ENCODE results near the gene RGS6. TPM values are rescaled to one million over a fixed set of nuclear protein-coding genes. Genes with fewer than 3 reads are reported as not detected.
A peak's percentile ranks its signal among the peaks of the same experiment; 100 is the strongest.

Gene RGS6
- total RNA-seq, 2 experiments from 2014 or later = 0.39 to 0.57 TPM

DNA sequence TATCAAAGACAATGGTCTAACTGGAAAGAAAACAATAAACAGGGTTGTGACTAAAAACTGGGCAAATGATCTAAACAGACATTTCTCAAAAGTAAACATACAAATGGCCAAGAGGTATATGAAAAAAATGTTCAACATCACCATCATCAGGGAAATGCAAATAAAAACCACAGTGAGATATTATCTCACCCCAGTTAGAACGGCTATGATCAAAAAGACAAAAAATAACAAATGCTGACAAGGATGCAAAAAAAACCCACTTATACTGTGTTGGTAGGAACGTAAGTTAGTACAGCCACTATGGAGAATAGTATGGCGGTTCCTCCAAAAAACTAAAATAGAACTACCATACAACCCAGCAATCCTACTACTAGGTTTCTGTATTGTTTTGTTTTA lies 470.1 kb downstream of the RGS6 start:
- no peak for ATAC-seq
- no peak for DNase-seq
- ChIA-PET POLR2A (no interaction called here), CTCF (no interaction called here)
- no peak overlapping the region for H3K4me3 Mint-ChIP-seq
- no peaks in the 10 kb centered on the region for H3K36me3 Mint-ChIP-seq (ENCODE audit: low read depth)
- no peaks in the 10 kb centered on the region for H3K9me3 Mint-ChIP-seq (ENCODE audit: low read depth)
- intact Hi-C loops (cut with DNase I, micrococcal nuclease) = no loop called here
- H3K4me1 Mint-ChIP-seq = peaks cover 12% of the 10 kb centered on the region
- no peak overlapping the region for H3K27ac Mint-ChIP-seq
- peaks cover 42% of the 10 kb centered on the region for H3K27me3 Mint-ChIP-seq

DNA sequence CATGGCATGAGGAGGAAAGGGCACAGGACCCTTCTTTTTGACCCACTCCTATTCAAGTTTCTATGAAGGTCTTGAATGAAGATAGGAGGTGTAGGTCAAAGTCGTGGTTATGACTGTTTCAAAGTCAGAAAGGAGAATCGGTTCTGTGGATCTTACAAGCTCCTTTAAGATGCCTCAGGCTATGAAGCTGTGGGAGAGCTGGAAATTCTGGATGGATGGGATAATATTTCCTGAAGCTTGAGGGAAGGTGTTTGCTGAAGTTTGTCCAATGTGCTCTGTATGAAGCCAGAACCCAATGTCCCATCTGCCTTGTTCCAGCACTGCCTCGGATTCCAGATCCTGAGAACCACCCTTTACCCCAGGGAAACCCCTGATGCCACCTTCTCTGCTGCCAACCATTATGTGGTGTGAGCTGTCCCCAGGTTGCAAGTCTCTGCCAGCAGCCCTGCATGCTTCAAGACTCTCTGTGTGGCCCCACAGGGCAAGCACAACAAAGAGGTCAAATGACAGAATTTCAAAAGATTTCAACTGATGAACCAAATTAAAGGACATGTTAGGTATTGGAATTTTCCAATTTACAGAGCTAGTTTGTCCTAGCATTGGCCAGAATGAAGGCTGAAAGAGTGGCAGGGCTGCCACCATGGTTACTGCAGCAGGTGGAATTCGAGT lies 472.0 kb downstream of the RGS6 start:
- H3K4me3 Mint-ChIP-seq = no peak overlapping the region
- ChIA-PET CTCF (no interaction called here), POLR2A (no interaction called here)
- H3K9me3 Mint-ChIP-seq (ENCODE audit: low read depth) = peaks cover 1% of the 10 kb centered on the region
- no peak overlapping the region for H3K27ac Mint-ChIP-seq
- peaks cover 39% of the 10 kb centered on the region for H3K27me3 Mint-ChIP-seq
- no peaks in the 10 kb centered on the region for H3K36me3 Mint-ChIP-seq (ENCODE audit: low read depth)
- intact Hi-C loops (cut with DNase I, micrococcal nuclease) = no loop called here
- peaks cover 12% of the 10 kb centered on the region for H3K4me1 Mint-ChIP-seq
- no peak for DNase-seq
- ATAC-seq = no peak

DNA sequence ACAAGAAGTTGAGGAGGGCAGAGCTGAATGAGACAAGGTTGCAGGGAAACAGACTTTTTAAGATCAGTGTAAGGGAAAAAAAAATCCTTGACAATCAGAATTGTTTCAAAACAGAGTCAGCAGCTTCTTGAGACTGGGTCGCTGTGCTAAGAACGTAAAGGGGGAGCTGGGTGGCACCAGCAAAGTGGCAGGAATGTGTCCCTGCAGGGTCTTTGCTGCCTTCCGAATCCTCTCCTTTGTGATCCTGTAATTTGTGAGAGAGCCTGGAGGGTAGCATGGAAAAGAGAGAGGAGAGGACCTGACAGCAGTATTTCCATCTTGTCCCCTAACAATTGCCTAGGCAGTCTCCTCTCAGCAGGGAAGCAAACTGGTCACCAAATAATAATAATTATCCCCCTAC lies 472.8 kb downstream of the RGS6 start:
- peaks cover 1% of the 10 kb centered on the region for H3K9me3 Mint-ChIP-seq (ENCODE audit: low read depth)
- peaks cover 12% of the 10 kb centered on the region for H3K4me1 Mint-ChIP-seq
- intact Hi-C loops (cut with DNase I, micrococcal nuclease) = no loop called here
- no peak overlapping the region for H3K27ac Mint-ChIP-seq
- ChIA-PET POLR2A (no interaction called here), CTCF (interaction anchor here (1.0 kb wide), 1 partner anchor 15 kb away, joined by 3 read pairs; no protein-coding TSS in a partner anchor)
- H3K36me3 Mint-ChIP-seq (ENCODE audit: low read depth) = no peaks in the 10 kb centered on the region
- DNase-seq = no peak
- peaks cover 35% of the 10 kb centered on the region for H3K27me3 Mint-ChIP-seq
- ATAC-seq = no peak
- no peak overlapping the region for H3K4me3 Mint-ChIP-seq

DNA sequence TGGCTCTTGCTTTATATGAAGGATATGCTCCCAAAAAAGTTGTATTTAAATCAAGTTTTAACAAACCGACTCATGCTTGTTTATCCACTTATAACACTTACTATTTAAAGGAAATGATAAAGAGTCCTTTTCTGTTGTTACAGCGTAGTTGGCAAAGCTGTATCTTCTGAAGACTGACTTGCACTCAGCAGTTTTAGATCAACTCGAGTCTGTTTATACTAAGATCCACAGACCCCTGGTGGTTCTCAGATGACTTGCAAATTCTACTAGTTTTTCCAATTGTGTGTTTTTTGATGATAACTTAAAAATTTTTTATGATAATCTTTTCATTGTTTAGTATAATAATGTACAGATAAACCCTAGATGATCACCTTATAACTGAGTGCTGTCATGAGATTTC lies 475.8 kb downstream of the RGS6 start:
- no peaks in the 10 kb centered on the region for H3K4me1 Mint-ChIP-seq
- H3K36me3 Mint-ChIP-seq (ENCODE audit: low read depth) = no peaks in the 10 kb centered on the region
- peaks cover 1% of the 10 kb centered on the region for H3K9me3 Mint-ChIP-seq (ENCODE audit: low read depth)
- H3K4me3 Mint-ChIP-seq = no peak overlapping the region
- peaks cover 20% of the 10 kb centered on the region for H3K27me3 Mint-ChIP-seq
- DNase-seq = no peak
- no peak overlapping the region for H3K27ac Mint-ChIP-seq
- ChIA-PET POLR2A (no interaction called here), CTCF (no interaction called here)
- no peak for ATAC-seq
- intact Hi-C loops (cut with DNase I, micrococcal nuclease) = no loop called here

DNA sequence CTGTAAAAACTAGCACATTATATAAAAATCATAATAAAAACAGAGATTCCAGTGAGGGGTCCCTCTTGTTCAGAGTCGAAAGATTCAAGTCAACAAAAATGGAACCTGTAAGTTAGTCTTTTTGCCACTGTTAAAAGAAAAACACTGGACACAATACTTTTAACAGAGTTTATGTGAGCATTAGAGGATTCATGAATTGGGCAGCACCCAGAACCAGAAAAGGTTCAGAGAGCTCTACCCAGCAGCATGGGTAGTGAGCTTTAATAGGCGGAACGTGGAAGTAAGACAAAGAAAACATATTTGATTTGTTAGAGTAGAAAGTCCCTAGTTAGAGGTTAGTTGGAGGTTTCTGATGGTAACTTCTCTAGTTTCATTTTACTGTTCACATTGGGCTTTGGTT lies 476.8 kb downstream of the RGS6 start:
- H3K27me3 Mint-ChIP-seq = peaks cover 14% of the 10 kb centered on the region
- H3K36me3 Mint-ChIP-seq (ENCODE audit: low read depth) = no peaks in the 10 kb centered on the region
- intact Hi-C loops (cut with DNase I, micrococcal nuclease) = no loop called here
- ATAC-seq (no peak), DNase-seq (no peak)
- peaks cover 1% of the 10 kb centered on the region for H3K9me3 Mint-ChIP-seq (ENCODE audit: low read depth)
- POLR2A ChIA-PET = no interaction called here
- H3K4me1 Mint-ChIP-seq = no peaks in the 10 kb centered on the region
- H3K27ac Mint-ChIP-seq = no peak overlapping the region
- CTCF ChIA-PET = no interaction called here
- H3K4me3 Mint-ChIP-seq = no peak overlapping the region

DNA sequence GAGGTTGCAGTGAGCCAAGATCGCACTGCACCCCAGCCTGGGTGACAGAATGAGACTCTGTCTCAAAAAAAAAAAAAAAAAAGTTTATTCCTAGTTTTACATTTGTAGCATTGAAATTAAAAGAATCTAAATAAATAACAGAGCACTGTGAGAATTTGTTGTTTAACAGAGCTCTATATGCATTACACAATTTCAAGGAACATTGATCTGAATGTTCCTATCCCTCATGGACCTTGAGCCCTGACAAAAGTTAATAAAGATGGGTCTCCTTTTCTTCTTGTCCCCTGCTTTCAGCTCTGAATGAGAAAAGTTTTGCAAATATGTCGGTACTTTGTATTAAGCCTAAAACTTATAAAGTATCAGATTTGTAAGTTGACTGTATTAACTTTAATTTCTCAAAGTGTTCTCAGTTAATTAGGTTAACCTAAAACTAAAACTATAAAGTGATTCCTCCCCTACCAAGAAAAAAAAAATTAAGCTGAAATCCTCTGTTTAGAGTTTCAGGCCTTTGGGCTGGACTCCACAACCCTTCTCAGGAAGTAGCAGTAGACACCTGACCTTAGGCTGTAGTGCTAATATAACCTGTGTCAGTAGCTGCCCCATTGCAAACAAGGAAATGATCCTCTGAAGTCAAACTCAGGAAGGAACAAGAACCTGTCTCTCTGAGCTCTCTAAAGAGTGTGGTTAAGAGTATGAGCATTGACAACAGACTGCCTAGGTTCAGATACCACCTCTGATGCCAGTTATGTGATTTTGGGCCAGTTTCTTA lies 484.0 kb downstream of the RGS6 start:
- ChIA-PET CTCF (no interaction called here), POLR2A (interaction anchor here (0.6 kb wide), 1 partner anchor 275 kb away, joined by 4 read pairs; no protein-coding TSS in a partner anchor)
- DNase-seq = no peak
- Mint-ChIP-seq H3K9me3 (ENCODE audit: low read depth) (peaks cover 3% of the 10 kb centered on the region), H3K27ac (no peak overlapping the region), H3K36me3 (ENCODE audit: low read depth) (peaks cover 3% of the 10 kb centered on the region), H3K27me3 (peaks cover 7% of the 10 kb centered on the region), H3K4me3 (no peak overlapping the region), H3K4me1 (peaks cover 2% of the 10 kb centered on the region)
- intact Hi-C loops (cut with DNase I, micrococcal nuclease) = no loop called here
- no peak for ATAC-seq

DNA sequence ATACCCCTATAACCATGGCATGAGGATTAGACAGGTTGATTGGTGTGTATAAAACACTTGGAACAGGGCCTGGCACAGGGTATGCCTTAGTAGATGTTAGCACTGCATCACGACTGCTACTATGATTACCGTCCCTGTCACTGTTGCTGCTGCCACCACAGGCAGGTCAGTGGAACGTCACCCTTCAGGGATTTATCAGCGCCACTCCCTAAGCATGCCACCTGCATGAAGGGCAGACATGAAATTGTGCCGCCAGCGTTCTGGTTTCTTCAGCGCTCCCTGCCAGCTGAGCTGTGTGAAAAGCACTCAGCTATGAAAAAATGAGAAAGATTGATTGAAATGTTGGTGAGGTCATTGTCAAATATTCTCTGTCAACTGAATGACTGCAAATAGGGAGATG lies 484.7 kb downstream of the RGS6 start:
- H3K27me3 Mint-ChIP-seq = peaks cover 7% of the 10 kb centered on the region
- peaks cover 3% of the 10 kb centered on the region for H3K9me3 Mint-ChIP-seq (ENCODE audit: low read depth)
- H3K36me3 Mint-ChIP-seq (ENCODE audit: low read depth) = peaks cover 3% of the 10 kb centered on the region
- intact Hi-C loops (cut with DNase I, micrococcal nuclease) = no loop called here
- H3K4me3 Mint-ChIP-seq = no peak overlapping the region
- ChIA-PET POLR2A (no interaction called here), CTCF (interaction anchor here (0.7 to 1.1 kb wide), 2 partner anchors 129 to 392 kb away, joined by 3 read pairs; no protein-coding TSS in a partner anchor)
- DNase-seq = peak; percentile 15
- peaks cover 2% of the 10 kb centered on the region for H3K4me1 Mint-ChIP-seq
- no peak overlapping the region for H3K27ac Mint-ChIP-seq
- peak; percentile 44 for ATAC-seq

DNA sequence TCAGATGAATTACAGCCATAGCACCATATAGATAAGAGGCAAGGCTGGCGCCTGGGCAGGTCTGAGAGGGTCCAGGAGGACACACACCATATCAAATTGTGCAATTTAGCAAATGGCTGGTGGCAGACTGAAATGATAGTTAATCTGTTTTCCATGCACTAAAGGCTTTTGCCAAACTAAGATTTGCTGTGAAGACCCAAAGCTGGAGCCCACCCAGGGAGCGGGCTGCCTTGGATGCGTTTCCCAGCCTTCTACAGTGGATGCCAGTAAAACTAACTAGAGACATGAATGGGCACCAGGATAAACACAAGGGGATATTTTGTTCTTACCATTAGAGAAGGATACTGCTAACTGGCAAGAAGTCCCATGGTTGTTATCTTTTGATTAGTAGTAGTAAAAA lies 486.6 kb downstream of the RGS6 start:
- ChIA-PET POLR2A (no interaction called here), CTCF (interaction anchor here (0.6 to 1.2 kb wide), 2 partner anchors 184 to 314 kb away, joined by 3 to 5 read pairs; no protein-coding TSS in a partner anchor)
- H3K36me3 Mint-ChIP-seq (ENCODE audit: low read depth) = peaks cover 3% of the 10 kb centered on the region
- intact Hi-C loops (cut with DNase I, micrococcal nuclease) = no loop called here
- H3K9me3 Mint-ChIP-seq (ENCODE audit: low read depth) = peaks cover 3% of the 10 kb centered on the region
- H3K4me1 Mint-ChIP-seq = peaks cover 2% of the 10 kb centered on the region
- DNase-seq (no peak), ATAC-seq (no peak)
- peaks cover 7% of the 10 kb centered on the region for H3K27me3 Mint-ChIP-seq
- H3K27ac Mint-ChIP-seq = no peak overlapping the region
- no peak overlapping the region for H3K4me3 Mint-ChIP-seq

DNA sequence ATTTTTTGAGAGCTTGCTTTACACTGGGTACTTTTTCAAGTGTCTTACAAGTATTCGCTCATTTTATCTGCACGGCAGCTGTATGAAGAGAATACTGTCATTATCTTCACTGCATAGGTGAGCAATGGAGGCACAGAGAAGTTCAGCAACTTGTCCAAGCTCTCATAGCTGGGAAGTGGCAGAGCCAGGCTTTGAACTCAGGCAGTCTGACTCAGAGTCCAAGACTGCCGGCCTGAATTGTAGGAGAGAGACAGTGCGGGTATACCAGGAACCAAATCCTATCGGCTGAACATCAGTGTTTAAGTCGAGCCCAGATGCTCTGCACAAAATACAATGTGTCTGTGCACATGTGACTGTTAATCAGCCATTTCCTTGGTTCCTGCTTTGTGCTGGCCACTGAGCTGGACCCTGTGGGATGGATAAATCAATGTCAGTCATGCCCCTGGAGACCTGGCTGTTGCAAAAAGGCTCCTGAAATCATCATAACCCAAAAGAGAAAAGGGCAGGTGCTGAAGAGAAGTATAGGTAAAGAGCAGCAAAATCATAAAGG lies 487.1 kb downstream of the RGS6 start:
- CTCF ChIA-PET = interaction anchor here (0.6 to 2.5 kb wide), 5 partner anchors 130 to 395 kb away, joined by 3 to 8 read pairs (median 3); no protein-coding TSS in a partner anchor
- no peak for ATAC-seq
- DNase-seq = no peak
- POLR2A ChIA-PET = no interaction called here
- H3K36me3 Mint-ChIP-seq (ENCODE audit: low read depth) = peaks cover 3% of the 10 kb centered on the region
- H3K4me3 Mint-ChIP-seq = no peak overlapping the region
- H3K9me3 Mint-ChIP-seq (ENCODE audit: low read depth) = peaks cover 3% of the 10 kb centered on the region
- intact Hi-C loops (cut with DNase I, micrococcal nuclease) = no loop called here
- H3K27ac Mint-ChIP-seq = no peak overlapping the region
- H3K27me3 Mint-ChIP-seq = peaks cover 5% of the 10 kb centered on the region
- H3K4me1 Mint-ChIP-seq = peaks cover 2% of the 10 kb centered on the region

DNA sequence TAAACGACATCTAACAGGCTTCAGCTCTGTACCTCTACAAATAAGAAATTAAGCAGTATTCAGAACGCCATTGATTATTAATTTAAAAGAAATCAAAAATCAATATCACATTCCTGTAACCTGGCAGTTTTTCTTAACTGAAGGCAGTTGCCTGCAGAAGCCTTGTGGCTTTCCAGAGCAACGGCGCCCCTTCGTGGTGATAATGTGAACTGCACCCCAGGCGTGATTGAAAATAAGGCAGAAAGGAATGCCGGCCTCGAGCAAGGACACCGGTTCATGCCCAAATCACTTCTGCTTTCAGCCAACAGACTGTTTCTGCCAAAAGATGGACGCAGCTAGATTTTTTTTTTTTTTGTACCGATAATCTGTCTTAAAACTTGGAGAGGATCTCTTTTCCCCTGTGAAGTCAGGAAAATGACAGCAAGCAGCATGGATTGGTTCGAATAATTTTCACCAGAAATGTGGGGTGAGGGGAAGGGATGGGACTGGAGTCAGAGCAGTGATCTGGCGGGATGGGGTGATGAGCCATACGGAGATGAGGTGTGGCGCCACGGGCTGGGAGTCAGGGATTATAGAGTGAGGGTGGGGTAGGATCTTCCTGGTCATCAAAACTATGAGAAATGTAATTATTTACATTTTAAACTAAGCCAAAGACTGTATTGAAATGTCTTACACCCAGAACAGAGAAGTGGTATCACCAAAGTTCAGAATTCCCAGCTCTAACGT lies 488.7 kb downstream of the RGS6 start:
- Mint-ChIP-seq H3K9me3 (ENCODE audit: low read depth) (no peaks in the 10 kb centered on the region), H3K27ac (no peak overlapping the region), H3K4me3 (no peak overlapping the region), H3K4me1 (peaks cover 2% of the 10 kb centered on the region), H3K27me3 (peaks cover 3% of the 10 kb centered on the region), H3K36me3 (ENCODE audit: low read depth) (no peaks in the 10 kb centered on the region)
- ATAC-seq = peak; percentile 49
- POLR2A ChIA-PET = no interaction called here
- CTCF ChIA-PET = interaction anchor here (0.6 to 2.5 kb wide), 15 partner anchors 11 to 489 kb away, joined by 3 to 8 read pairs (median 3); partner anchors contain the start of gene RGS6
- peak; percentile 89 for DNase-seq
- intact Hi-C loops (cut with DNase I, micrococcal nuclease) = loop anchor here (1.0 to 5.0 kb wide), 5 partner anchors 129 to 489 kb away; partner anchors contain the start of gene RGS6 (in 1 of the 2)

DNA sequence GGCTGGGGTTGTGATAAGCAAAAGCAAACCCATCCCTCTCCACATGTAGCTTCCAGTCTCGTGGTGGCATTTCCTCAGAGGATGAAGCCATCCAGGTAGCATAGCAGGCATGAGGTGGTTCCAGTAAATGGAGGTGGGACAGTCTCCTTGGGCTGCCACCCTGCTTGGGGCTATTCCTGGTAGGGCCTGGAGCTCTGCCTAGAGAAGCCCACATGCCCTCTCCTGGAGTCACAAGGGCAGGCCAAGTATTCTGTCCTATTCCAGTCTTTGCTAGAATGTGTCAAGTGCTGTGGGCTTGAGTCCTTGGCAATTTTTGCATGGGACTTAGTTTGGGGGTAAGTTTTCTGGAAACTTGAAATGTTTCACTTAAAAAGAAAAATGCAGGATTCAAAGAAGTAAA lies 491.7 kb downstream of the RGS6 start:
- H3K27ac Mint-ChIP-seq = no peak overlapping the region
- H3K4me1 Mint-ChIP-seq = peaks cover 2% of the 10 kb centered on the region
- intact Hi-C loops (cut with DNase I, micrococcal nuclease) = loop anchor here (5.0 kb wide), 3 partner anchors 132 to 492 kb away; partner anchors contain the start of gene RGS6 (in 1 of the 2)
- H3K36me3 Mint-ChIP-seq (ENCODE audit: low read depth) = no peaks in the 10 kb centered on the region
- H3K9me3 Mint-ChIP-seq (ENCODE audit: low read depth) = peaks cover 11% of the 10 kb centered on the region
- POLR2A ChIA-PET = no interaction called here
- CTCF ChIA-PET = interaction anchor here (0.5 kb wide), 1 partner anchor 111 kb away, joined by 3 read pairs; no protein-coding TSS in a partner anchor
- peaks cover 3% of the 10 kb centered on the region for H3K27me3 Mint-ChIP-seq
- ATAC-seq (no peak), DNase-seq (no peak)
- no peak overlapping the region for H3K4me3 Mint-ChIP-seq
